Activated CD8-positive, alpha-beta memory T cell treated with anti-CD3 and anti-CD28 coated beads for 24 hours (primary cell): Measurements from ENCODE around the gene CYSTM1.
"Not testable (repeated sequence)": the region's sequence is repeated elsewhere in the genome, so short reads cannot be mapped to it uniquely, and the experiment has no call there.

Experiments
- DNase-seq: peaks from one replicate; pipeline ENCODE4 v3.0.0-alpha.2; 2020

CYSTM1 gene

DNA sequence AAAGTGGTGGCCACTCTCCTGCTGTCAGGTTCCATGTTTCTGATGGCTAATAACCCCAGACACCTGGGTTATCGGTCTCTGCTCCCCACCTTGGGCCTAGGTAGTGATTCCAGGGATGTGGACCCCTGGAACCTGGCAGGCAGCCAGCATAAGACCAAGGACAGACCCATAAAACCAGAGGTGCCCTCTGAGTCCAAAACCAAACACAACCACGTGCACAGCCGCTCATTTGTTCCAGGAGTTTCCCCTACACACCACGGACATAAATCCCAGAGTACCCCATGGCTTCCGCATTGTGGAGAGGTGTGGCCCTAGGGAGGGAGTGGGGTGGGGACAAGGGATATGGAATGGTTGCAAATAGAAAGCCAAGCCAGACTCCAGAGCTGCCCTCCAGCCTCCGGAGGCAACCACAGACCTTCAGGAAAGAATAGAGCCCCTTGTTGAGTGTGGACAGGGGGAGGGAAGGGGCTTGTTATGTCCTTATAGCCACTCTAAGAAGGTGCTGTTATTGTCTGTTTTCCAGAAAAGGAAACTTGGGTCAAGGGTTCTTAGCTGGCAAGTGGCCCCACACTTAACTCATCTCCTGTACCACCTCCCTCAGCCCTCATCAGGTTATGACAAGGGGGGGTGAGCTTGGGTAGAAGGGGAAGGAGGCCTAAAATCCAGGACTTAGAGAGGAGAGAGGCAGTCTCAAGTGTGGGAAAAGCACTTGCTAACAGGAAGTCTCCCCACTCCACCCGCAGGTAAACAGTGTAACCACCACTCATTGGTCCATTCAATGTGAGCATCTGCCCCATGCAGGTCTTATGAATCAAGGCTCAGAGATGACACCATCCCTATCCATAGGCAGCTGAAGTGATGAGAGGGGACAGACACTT is 23.6 kb upstream of the CYSTM1 start:
- no peak for DNase-seq

DNA sequence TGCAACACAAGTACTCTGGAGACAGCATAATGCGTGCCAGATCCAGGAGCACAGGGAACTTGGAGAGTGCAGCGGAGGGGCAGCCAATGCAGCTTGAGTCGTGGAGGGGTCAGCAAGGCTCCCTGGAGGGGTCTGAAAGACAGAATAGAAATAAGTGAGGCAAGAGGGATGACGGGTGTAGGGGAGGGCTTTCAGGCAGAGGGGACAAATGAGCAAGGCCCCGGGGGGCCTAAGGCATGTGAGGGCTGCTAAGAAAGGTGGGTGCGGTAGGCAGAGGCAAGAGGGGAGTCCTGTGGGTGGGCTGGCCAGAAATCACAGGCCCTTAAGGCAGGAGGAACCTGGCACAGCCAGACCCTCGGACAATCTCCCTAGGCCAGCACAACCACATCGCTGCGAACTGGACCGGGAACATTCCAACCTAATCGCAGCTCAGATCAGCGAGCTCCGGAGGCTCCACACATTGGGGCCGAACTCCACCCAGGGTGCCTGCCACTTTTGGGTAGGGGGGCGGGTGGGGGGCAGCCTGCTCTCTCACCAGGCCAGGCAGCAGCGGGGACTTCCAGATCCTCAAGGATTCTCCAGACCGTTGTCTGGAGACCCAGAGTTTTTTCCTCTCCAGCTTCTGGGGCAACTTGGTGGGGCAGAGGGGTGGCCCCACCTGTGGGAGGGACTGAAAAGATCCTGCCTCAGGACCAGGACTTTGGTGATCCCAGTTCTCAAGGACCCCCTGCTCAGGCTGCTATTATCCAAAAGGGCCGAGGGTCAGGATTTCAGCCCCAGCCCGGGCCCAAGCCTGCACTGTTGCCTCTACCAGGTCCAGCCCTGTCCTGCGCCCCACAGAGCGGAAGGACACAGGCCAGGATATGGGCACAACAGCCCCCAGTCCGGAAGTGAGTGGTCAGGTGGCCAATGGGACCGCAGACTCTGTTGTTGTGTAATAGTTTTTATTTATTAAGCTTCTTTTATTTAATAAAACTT is 22.7 kb upstream of the CYSTM1 start:
- no peak for DNase-seq

GRCh38 chr5:140153255-140153654 is 21.7 kb upstream of the CYSTM1 start:
- DNase-seq: no peak

DNA sequence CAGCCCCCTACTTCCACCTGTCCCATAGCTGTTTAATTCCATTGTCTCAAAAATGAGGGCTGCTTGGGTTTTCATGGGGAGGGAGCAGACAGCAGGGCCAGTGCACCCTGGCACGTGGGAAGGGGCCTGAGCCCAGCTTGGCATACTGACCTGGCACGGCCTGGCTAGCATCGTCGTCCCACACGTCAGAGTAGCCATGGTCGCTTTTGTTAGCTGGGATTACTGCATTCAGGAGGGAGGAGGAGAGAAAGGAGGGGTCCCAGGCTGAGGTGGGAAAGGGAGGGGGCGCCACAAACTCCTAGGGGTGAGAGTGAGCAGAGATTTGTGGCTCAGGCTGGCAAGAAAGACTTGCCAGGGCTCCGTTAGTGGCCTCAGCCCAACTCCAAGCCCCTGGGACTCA is 21.1 kb upstream of the CYSTM1 start:
- no peak for DNase-seq

- DNase-seq: not testable (repeated sequence)
These were observed 20.1 kb upstream of the CYSTM1 start for GRCh38 chr5:140154710-140155381.

- peak; percentile 93 for DNase-seq
These were observed 17.8 kb upstream of the CYSTM1 start for GRCh38 chr5:140157032-140157781.

DNA sequence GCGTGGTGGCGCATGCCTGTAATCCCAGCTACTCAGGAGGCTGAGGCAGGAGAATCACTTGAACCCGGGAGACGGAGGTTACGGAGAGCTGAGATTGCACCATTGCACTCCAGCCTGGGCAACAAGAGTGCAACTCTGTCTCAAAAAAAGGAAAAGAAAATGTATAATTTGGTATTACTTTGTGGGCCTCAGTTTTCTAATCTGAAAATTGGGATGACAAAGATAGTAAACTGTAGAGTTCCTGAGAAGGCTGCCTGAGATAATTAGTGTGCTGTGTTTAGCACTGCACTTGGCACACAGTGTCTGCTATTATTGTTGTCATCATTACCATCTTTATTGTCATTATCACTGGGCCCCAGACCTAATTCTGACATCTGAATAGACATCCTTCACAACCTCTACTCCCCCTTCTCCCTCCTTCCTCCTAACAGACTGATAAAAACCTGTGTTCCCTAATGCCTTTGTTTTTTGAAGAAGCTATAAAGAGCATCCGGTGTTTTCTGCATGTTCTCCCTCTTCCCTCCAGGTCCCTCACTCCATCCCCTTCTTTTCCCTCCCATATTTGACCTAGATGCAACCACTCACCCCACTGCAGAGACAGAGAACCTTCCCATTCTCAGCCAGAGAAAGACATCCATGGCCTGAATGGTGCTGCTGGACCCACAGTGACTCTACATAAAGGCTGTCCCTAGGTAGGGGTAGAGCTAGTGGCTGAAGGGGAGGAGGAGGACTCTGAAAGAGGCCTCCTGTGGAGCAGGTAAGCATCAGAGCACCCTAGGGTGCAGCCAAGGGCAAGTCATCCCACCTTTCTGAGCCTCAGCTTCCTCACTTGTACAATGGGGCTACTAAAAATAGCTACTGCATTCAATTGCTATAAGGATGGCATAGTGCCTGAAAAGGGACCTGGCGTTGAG is 15.7 kb upstream of the CYSTM1 start:
- no peak for DNase-seq

GRCh38 chr5:140162275-140162674 is 12.7 kb upstream of the CYSTM1 start:
- DNase-seq: no peak

- no peak for DNase-seq
These were observed 12.2 kb upstream of the CYSTM1 start for GRCh38 chr5:140162781-140163180.

- DNase-seq: no peak
These were observed 9.7 kb upstream of the CYSTM1 start for GRCh38 chr5:140165101-140165922.

DNA sequence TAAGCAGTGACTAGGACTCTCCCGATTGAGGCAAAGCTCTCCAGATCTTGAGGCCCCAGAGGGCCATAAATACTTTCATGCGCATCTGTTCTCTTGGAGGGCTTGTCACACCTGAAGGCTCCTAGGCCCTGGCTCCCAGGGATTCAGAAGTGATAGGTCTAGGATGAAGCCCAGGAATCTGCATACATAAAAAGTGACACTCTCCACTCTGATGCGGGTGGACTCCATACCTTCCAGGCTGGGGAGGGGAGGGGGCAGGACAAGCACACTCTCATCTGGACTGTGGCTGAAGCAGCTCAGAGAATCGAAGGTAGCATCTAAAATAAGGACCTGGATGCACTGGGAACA is 9.1 kb upstream of the CYSTM1 start:
- DNase-seq: no peak

DNA sequence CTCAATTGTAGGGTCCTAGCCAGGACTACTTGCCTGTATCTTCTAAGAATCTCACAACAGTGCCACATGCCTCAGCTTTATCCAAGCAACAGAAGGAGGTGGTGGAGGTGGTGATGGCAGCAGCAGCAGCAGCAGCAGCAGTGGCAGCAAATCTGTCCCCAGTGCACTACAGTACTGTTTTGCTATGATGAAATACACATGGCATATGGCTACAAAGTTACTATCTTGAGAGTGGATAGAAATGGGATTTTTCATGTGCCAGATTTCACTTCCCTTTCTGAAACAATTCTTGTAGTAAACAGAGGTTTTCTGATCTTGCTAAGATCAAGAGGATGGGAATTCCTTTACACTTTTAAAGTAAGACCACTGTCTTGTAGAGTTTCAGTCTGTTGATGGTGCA is 8.1 kb upstream of the CYSTM1 start:
- DNase-seq: no peak

DNA sequence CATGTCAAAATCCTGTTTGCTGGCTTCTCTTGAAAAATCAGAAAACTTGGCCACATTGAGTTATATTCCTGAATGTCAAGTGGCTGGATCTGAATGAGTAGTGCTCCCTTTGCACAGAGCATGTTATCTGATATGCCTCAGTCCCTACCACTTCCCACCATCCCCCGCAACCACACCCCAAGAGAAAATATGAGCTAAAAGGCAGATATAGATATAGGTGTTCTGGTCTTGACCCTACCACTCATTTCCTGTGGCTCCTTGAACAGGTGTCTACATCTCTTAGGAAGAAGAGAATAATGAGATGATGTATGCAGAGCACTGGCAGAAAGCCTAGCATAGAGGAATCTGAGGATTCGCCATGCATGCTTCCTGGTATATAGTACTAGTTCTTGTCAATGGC is 6.6 kb upstream of the CYSTM1 start:
- no peak for DNase-seq

DNA sequence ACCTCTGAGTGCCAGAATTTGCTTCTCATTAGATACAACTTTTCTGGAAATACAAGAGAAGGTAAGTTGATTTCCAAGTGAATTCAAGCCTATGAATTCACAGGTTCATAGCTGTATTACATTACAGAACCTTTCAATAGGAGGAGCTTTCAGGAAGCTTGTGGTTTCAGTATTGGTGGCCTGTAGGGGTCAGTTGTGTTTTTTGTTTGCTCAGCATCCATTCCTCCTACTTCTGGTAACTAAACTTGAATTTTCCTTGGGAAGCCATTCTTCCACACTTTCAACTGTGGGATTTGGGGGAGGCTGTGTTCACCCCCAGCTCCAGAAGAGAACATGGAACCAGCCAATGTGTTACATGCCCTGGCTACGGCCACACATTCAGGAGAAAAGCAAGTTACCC is 5.6 kb upstream of the CYSTM1 start:
- no peak for DNase-seq

GRCh38 chr5:140172483-140172882 is 2.5 kb upstream of the CYSTM1 start:
- DNase-seq: no peak

GRCh38 chr5:140174014-140174413 is 974 bp upstream of the CYSTM1 start:
- no peak for DNase-seq

GRCh38 chr5:140175367-140176030 is 511 bp downstream of the CYSTM1 start:
- DNase-seq: peak; percentile 85

GRCh38 chr5:140176031-140176387 is 1.0 kb downstream of the CYSTM1 start:
- no peak for DNase-seq

GRCh38 chr5:140178086-140178410 is 3.1 kb downstream of the CYSTM1 start:
- no peak for DNase-seq

- no peak for DNase-seq
These were observed 3.6 kb downstream of the CYSTM1 start for GRCh38 chr5:140178482-140179116.
